ENCODE data around the gene OR12D1.

Gene OR12D1

GRCh38 chr6:29466241-29466640, 51.5 kb downstream of the OR12D1 start:
- no peak for DNase-seq
